HEK293 (cell line): ENCODE results near the gene EVA1B.

Experiments used
- CTCF ChIA-PET: fragments of 350-600 bp; formaldehyde crosslinking; extraction: SDS; loops from one replicate; lab custom pipeline; 2021; ENCODE audit warnings: antibody characterized with exemption; lab: Yijun Ruan, JAX
- POLR2A ChIA-PET: fragments of 300-600 bp; formaldehyde crosslinking; extraction: SDS; loops from one replicate; lab custom pipeline; 2020; ENCODE audit warnings: antibody characterized with exemption, inconsistent platforms; lab: Yijun Ruan, JAX
- H3K27ac ChIP-seq: fragments of 200-500 bp; sonication (Bioruptor generic); 2 replicates; pipeline ENCODE4 v1.5.1; 2014; ENCODE audit warnings: low read depth, low read length, control low read depth, inconsistent platforms; ENCODE audit errors: extremely low read depth
- H3K36me3 ChIP-seq, 2 experiments: fragments of 200-500 bp in 1 of 2; sonication (Bioruptor generic) in 1 of 2; 1 replicate in 1 of 2; 2 replicates in 1 of 2; pipeline ENCODE4 v1.5.1; 2014 to 2017; ENCODE audit warnings: inconsistent platforms in 2 of 2, low read length in 2 of 2; ENCODE audit not compliant: control insufficient read depth in 2 of 2, insufficient read depth in 1 of 2
- H3K4me1 ChIP-seq: fragments of 200-500 bp; sonication (Bioruptor generic); 2 replicates; pipeline ENCODE4 v1.5.1; 2014; ENCODE audit warnings: mild to moderate bottlenecking, low read length, inconsistent platforms; ENCODE audit not compliant: control insufficient read depth, insufficient read depth
- H3K4me3 ChIP-seq: 2 replicates; pipeline ENCODE4 v1.5.1; 2011; ENCODE audit warnings: low read depth, mild to moderate bottlenecking, control low read depth, low read length, moderate library complexity
- H3K9me3 ChIP-seq: fragments of 200-500 bp; sonication (Bioruptor generic); 2 replicates; pipeline ENCODE4 v1.5.1; 2014; ENCODE audit warnings: low read depth, low read length, inconsistent platforms; ENCODE audit not compliant: control insufficient read depth, insufficient read depth
- HOXC10 ChIP-seq: sonication (generic); formaldehyde crosslinking; IDR thresholded peaks from 2 replicates; pipeline ENCODE4 v1.8.1; 2023; ENCODE audit warnings: mild to moderate bottlenecking, missing genetic modification reagents
- KLF16 ChIP-seq: fragments of 450-650 bp; formaldehyde crosslinking; IDR thresholded peaks from 2 replicates; pipeline ENCODE4 v1.5.1; 2017; ENCODE audit warnings: missing biosample characterization, missing genetic modification characterization
- KLF17 ChIP-seq: fragments of 450-650 bp; formaldehyde crosslinking; IDR thresholded peaks from 2 replicates; pipeline ENCODE4 v1.5.1; 2016; ENCODE audit warnings: missing biosample characterization, missing genetic modification characterization
- MZF1 ChIP-seq: fragments of 450-650 bp; formaldehyde crosslinking; IDR thresholded peaks from 2 replicates; pipeline ENCODE4 v1.5.1; 2017; ENCODE audit warnings: missing biosample characterization, missing genetic modification characterization, borderline replicate concordance
- OVOL3 ChIP-seq: fragments of 450-650 bp; formaldehyde crosslinking; IDR thresholded peaks from 2 replicates; pipeline ENCODE4 v1.5.1; 2016; ENCODE audit warnings: missing biosample characterization, missing genetic modification characterization
- REPIN1 ChIP-seq: fragments of 450-650 bp; formaldehyde crosslinking; IDR thresholded peaks from 2 replicates; pipeline ENCODE4 v1.5.1; 2017; ENCODE audit warnings: missing biosample characterization, missing genetic modification characterization, low read depth
- SCRT1 ChIP-seq: fragments of 450-650 bp; formaldehyde crosslinking; IDR thresholded peaks from 2 replicates; pipeline ENCODE4 v1.5.1; 2016; ENCODE audit warnings: missing biosample characterization, missing genetic modification characterization, borderline replicate concordance
- TRIM28 ChIP-seq: IDR thresholded peaks from 2 replicates; pipeline ENCODE4 v1.6.1; 2011; ENCODE audit warnings: low read length, control low read depth, borderline replicate concordance
- ZBTB17 ChIP-seq: fragments of 450-650 bp; formaldehyde crosslinking; IDR thresholded peaks from 2 replicates; pipeline ENCODE4 v1.5.1; 2016; ENCODE audit warnings: missing biosample characterization, missing genetic modification characterization
- ZFP69B ChIP-seq: fragments of 450-650 bp; formaldehyde crosslinking; IDR thresholded peaks from 2 replicates; pipeline ENCODE4 v1.5.1; 2016; ENCODE audit warnings: missing biosample characterization, missing genetic modification characterization
- ZNF157 ChIP-seq: fragments of 450-650 bp; formaldehyde crosslinking; IDR thresholded peaks from 2 replicates; pipeline ENCODE4 v1.5.1; 2016; ENCODE audit warnings: missing biosample characterization, missing genetic modification characterization
- ZNF175 ChIP-seq: fragments of 450-650 bp; formaldehyde crosslinking; IDR thresholded peaks from 2 replicates; pipeline ENCODE4 v1.5.1; 2016; ENCODE audit warnings: missing biosample characterization, missing genetic modification characterization
- ZNF214 ChIP-seq: fragments of 450-650 bp; formaldehyde crosslinking; IDR thresholded peaks from 2 replicates; pipeline ENCODE4 v1.5.1; 2017; ENCODE audit warnings: missing biosample characterization, mild to moderate bottlenecking, missing genetic modification characterization, borderline replicate concordance
- ZNF280C ChIP-seq: fragments of 450-650 bp; formaldehyde crosslinking; IDR thresholded peaks from 2 replicates; pipeline ENCODE4 v1.5.1; 2016; ENCODE audit warnings: missing biosample characterization, missing genetic modification characterization
- ZNF341 ChIP-seq: fragments of 450-650 bp; formaldehyde crosslinking; IDR thresholded peaks from 2 replicates; pipeline ENCODE4; 2016; ENCODE audit warnings: low read depth, missing biosample characterization, missing genetic modification characterization
- ZNF350 ChIP-seq: fragments of 450-650 bp; formaldehyde crosslinking; IDR thresholded peaks from 2 replicates; pipeline ENCODE4 v1.5.0; 2017; ENCODE audit warnings: missing biosample characterization, mild to moderate bottlenecking, missing genetic modification characterization
- ZNF416 ChIP-seq: fragments of 450-650 bp; formaldehyde crosslinking; IDR thresholded peaks from 2 replicates; pipeline ENCODE4 v1.5.1; 2016; ENCODE audit warnings: missing biosample characterization, missing genetic modification characterization
- ZNF48 ChIP-seq: fragments of 450-650 bp; formaldehyde crosslinking; IDR thresholded peaks from 2 replicates; pipeline ENCODE4 v1.5.1; 2016; ENCODE audit warnings: missing biosample characterization, missing genetic modification characterization
- ZNF514 ChIP-seq: fragments of 450-650 bp; formaldehyde crosslinking; IDR thresholded peaks from 2 replicates; pipeline ENCODE4 v1.5.1; 2016; ENCODE audit warnings: missing biosample characterization, missing genetic modification characterization
- ZNF530 ChIP-seq: fragments of 450-650 bp; formaldehyde crosslinking; IDR thresholded peaks from 2 replicates; pipeline ENCODE4 v1.5.1; 2016; ENCODE audit warnings: low read depth, missing biosample characterization, missing genetic modification characterization
- ZNF544 ChIP-seq: fragments of 450-650 bp; formaldehyde crosslinking; IDR thresholded peaks from 2 replicates; pipeline ENCODE4 v1.5.0; 2017; ENCODE audit warnings: missing biosample characterization, missing genetic modification characterization
- ZNF560 ChIP-seq: fragments of 450-650 bp; formaldehyde crosslinking; IDR thresholded peaks from 2 replicates; pipeline ENCODE4 v1.5.1; 2017; ENCODE audit warnings: missing biosample characterization, missing genetic modification characterization, borderline replicate concordance
- ZNF585B ChIP-seq: fragments of 450-650 bp; formaldehyde crosslinking; IDR thresholded peaks from 2 replicates; pipeline ENCODE4 v1.5.1; 2016; ENCODE audit warnings: missing biosample characterization, missing genetic modification characterization
- ZNF785 ChIP-seq: fragments of 450-650 bp; formaldehyde crosslinking; IDR thresholded peaks from 2 replicates; pipeline ENCODE4 v1.5.1; 2016; ENCODE audit warnings: missing biosample characterization, missing genetic modification characterization
- TF ChIP-seq, protein P1 (sequence below): fragments of 450-650 bp; formaldehyde crosslinking; IDR thresholded peaks from 2 replicates; pipeline ENCODE4 v1.5.1; 2016; ENCODE audit warnings: missing biosample characterization, missing genetic modification characterization
- TF ChIP-seq, protein P2 (sequence below): fragments of 450-650 bp; IDR thresholded peaks from 2 replicates; pipeline ENCODE4 v1.5.1; 2018; ENCODE audit warnings: missing biosample characterization, mild to moderate bottlenecking, missing genetic modification characterization

Gene EVA1B

GRCh38 chr1:36337830-36338229 lies 14.4 kb upstream of the EVA1B start:
- Histone ChIP-seq H3K9me3 (no peaks in the 10 kb centered on the region), H3K4me3 (no peak overlapping the region), H3K27ac (no peak overlapping the region), H3K4me1 (no peaks in the 10 kb centered on the region), H3K36me3 (peaks cover 0 to 20% of the 10 kb centered on the region in 2 experiments; a peak in 1 of 3 replicates)
- ChIA-PET CTCF (no interaction called here), POLR2A (no interaction called here)
- TF ChIP-seq ZNF157: no peak
- TF ChIP-seq ZNF280C (tag by site-specific recombination): no peak
- TF ChIP-seq REPIN1 (tag by site-specific recombination): no peak
- no peak for TF ChIP-seq ZNF341 (tag by site-specific recombination)
- TF ChIP-seq ZNF785 (tag by site-specific recombination): no peak
- TF ChIP-seq OVOL3 (tag by site-specific recombination): no peak
- no peak for TF ChIP-seq MZF1 (tag by site-specific recombination)
- no peak for TF ChIP-seq ZNF560 (tag by site-specific recombination)
- TF ChIP-seq ZNF350 (tag by site-specific recombination): no peak
- no peak for TF ChIP-seq ZNF530 (tag by site-specific recombination)
- TF ChIP-seq TRIM28: no peak
- TF ChIP-seq ZNF544 (tag by site-specific recombination): no peak
- TF ChIP-seq ZNF48: no peak
- TF ChIP-seq ZNF514: no peak
- TF ChIP-seq, protein P1, sequence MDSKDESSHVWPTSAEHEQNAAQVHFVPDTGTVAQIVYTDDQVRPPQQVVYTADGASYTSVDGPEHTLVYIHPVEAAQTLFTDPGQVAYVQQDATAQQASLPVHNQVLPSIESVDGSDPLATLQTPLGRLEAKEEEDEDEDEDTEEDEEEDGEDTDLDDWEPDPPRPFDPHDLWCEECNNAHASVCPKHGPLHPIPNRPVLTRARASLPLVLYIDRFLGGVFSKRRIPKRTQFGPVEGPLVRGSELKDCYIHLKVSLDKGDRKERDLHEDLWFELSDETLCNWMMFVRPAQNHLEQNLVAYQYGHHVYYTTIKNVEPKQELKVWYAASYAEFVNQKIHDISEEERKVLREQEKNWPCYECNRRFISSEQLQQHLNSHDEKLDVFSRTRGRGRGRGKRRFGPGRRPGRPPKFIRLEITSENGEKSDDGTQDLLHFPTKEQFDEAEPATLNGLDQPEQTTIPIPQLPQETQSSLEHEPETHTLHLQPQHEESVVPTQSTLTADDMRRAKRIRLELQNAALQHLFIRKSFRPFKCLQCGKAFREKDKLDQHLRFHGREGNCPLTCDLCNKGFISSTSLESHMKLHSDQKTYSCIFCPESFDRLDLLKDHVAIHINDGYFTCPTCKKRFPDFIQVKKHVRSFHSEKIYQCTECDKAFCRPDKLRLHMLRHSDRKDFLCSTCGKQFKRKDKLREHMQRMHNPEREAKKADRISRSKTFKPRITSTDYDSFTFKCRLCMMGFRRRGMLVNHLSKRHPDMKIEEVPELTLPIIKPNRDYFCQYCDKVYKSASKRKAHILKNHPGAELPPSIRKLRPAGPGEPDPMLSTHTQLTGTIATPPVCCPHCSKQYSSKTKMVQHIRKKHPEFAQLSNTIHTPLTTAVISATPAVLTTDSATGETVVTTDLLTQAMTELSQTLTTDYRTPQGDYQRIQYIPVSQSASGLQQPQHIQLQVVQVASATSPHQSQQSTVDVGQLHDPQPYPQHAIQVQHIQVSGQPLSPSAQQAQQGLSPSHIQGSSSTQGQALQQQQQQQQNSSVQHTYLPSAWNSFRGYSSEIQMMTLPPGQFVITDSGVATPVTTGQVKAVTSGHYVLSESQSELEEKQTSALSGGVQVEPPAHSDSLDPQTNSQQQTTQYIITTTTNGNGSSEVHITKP (tag by site-specific recombination): no peak
- TF ChIP-seq, protein P2, sequence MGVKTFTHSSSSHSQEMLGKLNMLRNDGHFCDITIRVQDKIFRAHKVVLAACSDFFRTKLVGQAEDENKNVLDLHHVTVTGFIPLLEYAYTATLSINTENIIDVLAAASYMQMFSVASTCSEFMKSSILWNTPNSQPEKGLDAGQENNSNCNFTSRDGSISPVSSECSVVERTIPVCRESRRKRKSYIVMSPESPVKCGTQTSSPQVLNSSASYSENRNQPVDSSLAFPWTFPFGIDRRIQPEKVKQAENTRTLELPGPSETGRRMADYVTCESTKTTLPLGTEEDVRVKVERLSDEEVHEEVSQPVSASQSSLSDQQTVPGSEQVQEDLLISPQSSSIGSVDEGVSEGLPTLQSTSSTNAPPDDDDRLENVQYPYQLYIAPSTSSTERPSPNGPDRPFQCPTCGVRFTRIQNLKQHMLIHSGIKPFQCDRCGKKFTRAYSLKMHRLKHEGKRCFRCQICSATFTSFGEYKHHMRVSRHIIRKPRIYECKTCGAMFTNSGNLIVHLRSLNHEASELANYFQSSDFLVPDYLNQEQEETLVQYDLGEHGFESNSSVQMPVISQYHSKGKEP: no peak

GRCh38 chr1:36330940-36331339 lies 7.5 kb upstream of the EVA1B start:
- no peaks in the 10 kb centered on the region for H3K9me3 ChIP-seq
- no peaks in the 10 kb centered on the region for H3K4me1 ChIP-seq
- CTCF ChIA-PET: no interaction called here
- no peak overlapping the region for H3K27ac ChIP-seq
- no peak overlapping the region for H3K4me3 ChIP-seq
- no peaks in the 10 kb centered on the region for H3K36me3 ChIP-seq
- POLR2A ChIA-PET: no interaction called here
- TF ChIP-seq SCRT1 (tag by site-specific recombination): no peak
- no peak for TF ChIP-seq ZNF175 (tag by site-specific recombination)
- TF ChIP-seq, protein P1 (tag by site-specific recombination): no peak
- no peak for TF ChIP-seq KLF16 (tag by site-specific recombination)
- no peak for TF ChIP-seq KLF17 (tag by site-specific recombination)
- no peak for TF ChIP-seq ZNF585B
- TF ChIP-seq ZNF416 (tag by site-specific recombination): no peak
- no peak for TF ChIP-seq HOXC10 (CRISPR knock-in tag)
- TF ChIP-seq ZBTB17 (tag by site-specific recombination): no peak
- no peak for TF ChIP-seq ZNF214 (tag by site-specific recombination)
- TF ChIP-seq ZFP69B (tag by site-specific recombination): no peak
